Nephron (organoid): ENCODE data around the gene MGAM2.

Source experiments
- H3K27ac Mint-ChIP-seq, 3 experiments: 2 replicates each; pipeline ENCODE4 v1.8.0; 2020; ENCODE audit warnings: mixed read lengths in 3 of 3, mild to moderate bottlenecking in 2 of 3, moderate library complexity in 1 of 3
- H3K27me3 Mint-ChIP-seq: 2 replicates; pipeline ENCODE4 v1.8.0; 2021; ENCODE audit warnings: low read depth, mild to moderate bottlenecking, moderate library complexity, mixed read lengths
- H3K36me3 Mint-ChIP-seq: 2 replicates; pipeline ENCODE4 v1.8.0; 2020; ENCODE audit warnings: low read depth, mixed read lengths
- H3K4me1 Mint-ChIP-seq: 2 replicates; pipeline ENCODE4 v1.8.0; 2020; ENCODE audit warnings: mixed read lengths
- H3K4me3 Mint-ChIP-seq, 3 experiments: 2 replicates each; pipeline ENCODE4 v1.8.0; 2020; ENCODE audit warnings: mild to moderate bottlenecking in 3 of 3, mixed read lengths in 3 of 3, moderate library complexity in 2 of 3
- H3K9me3 Mint-ChIP-seq: 2 replicates; pipeline ENCODE4 v1.8.0; 2020; ENCODE audit warnings: mixed read lengths
- CTCF ChIP-seq, 3 experiments: fragments of 200-600 bp; sonication (generic); IDR thresholded peaks; one replicate each; pipeline ENCODE4 v1.5.0; 2021; ENCODE audit warnings: antibody characterized with exemption in 3 of 3; ENCODE audit not compliant: unreplicated experiment in 3 of 3

Gene MGAM2

GRCh38 chr7:142111499-142111898 lies at the start of gene MGAM2:
TSS of gene MGAM2 (plus strand) at chr7:142111718. CDS start at chr7:142116874, 5,156 bp downstream.
- Mint-ChIP-seq H3K27ac (no peak within 1 kb of the TSS), H3K27me3 (no peaks in the 10 kb centered on the region), H3K9me3 (no peaks in the 10 kb centered on the region), H3K4me1 (no peaks in the 10 kb centered on the region), H3K36me3 (no peaks in the 10 kb centered on the region), H3K4me3 (no peak within 1 kb of the TSS)
- no peak for TF ChIP-seq CTCF (IDR thresholded peaks at IDR 0.05; ENCODE audit: unreplicated experiment in 3 of 3)

GRCh38 chr7:142063551-142064442 lies 47.7 kb upstream of the MGAM2 start:
- no peaks in the 10 kb centered on the region for H3K9me3 Mint-ChIP-seq
- no peaks in the 10 kb centered on the region for H3K36me3 Mint-ChIP-seq
- no peaks in the 10 kb centered on the region for H3K27me3 Mint-ChIP-seq
- no peak overlapping the region for H3K27ac Mint-ChIP-seq
- H3K4me3 Mint-ChIP-seq, result no peak overlapping the region
- no peak for TF ChIP-seq CTCF (IDR thresholded peaks at IDR 0.05; ENCODE audit: unreplicated experiment in 3 of 3)
- no peaks in the 10 kb centered on the region for H3K4me1 Mint-ChIP-seq

- Mint-ChIP-seq H3K9me3 (no peaks in the 10 kb centered on the region), H3K36me3 (no peaks in the 10 kb centered on the region), H3K4me3 (no peak overlapping the region), H3K27me3 (no peaks in the 10 kb centered on the region), H3K27ac (no peak overlapping the region), H3K4me1 (no peaks in the 10 kb centered on the region)
- no peak for TF ChIP-seq CTCF (IDR thresholded peaks at IDR 0.05; ENCODE audit: unreplicated experiment in 3 of 3)
Observed at GRCh38 chr7:142066536-142066935, 45.0 kb upstream of the MGAM2 start.

GRCh38 chr7:142077762-142078161 lies 33.8 kb upstream of the MGAM2 start:
- no peak for TF ChIP-seq CTCF (IDR thresholded peaks at IDR 0.05; ENCODE audit: unreplicated experiment in 3 of 3)
- Mint-ChIP-seq H3K27ac (no peak overlapping the region), H3K27me3 (no peaks in the 10 kb centered on the region), H3K36me3 (peaks cover 4% of the 10 kb centered on the region), H3K9me3 (no peaks in the 10 kb centered on the region), H3K4me3 (no peak overlapping the region), H3K4me1 (no peaks in the 10 kb centered on the region)

GRCh38 chr7:142083605-142084004 lies 27.9 kb upstream of the MGAM2 start:
- no peaks in the 10 kb centered on the region for H3K9me3 Mint-ChIP-seq
- no peak for TF ChIP-seq CTCF (IDR thresholded peaks at IDR 0.05; ENCODE audit: unreplicated experiment in 3 of 3)
- H3K4me1 Mint-ChIP-seq, result no peaks in the 10 kb centered on the region
- H3K4me3 Mint-ChIP-seq, result no peak overlapping the region
- peaks cover 4% of the 10 kb centered on the region for H3K27me3 Mint-ChIP-seq
- H3K36me3 Mint-ChIP-seq, result peaks cover 4% of the 10 kb centered on the region
- H3K27ac Mint-ChIP-seq, result no peak overlapping the region

GRCh38 chr7:142085428-142085827 lies 26.1 kb upstream of the MGAM2 start:
- H3K27ac Mint-ChIP-seq, result no peak overlapping the region
- no peaks in the 10 kb centered on the region for H3K4me1 Mint-ChIP-seq
- H3K27me3 Mint-ChIP-seq, result peaks cover 4% of the 10 kb centered on the region
- no peak for TF ChIP-seq CTCF (IDR thresholded peaks at IDR 0.05; ENCODE audit: unreplicated experiment in 3 of 3)
- no peaks in the 10 kb centered on the region for H3K9me3 Mint-ChIP-seq
- peaks cover 4% of the 10 kb centered on the region for H3K36me3 Mint-ChIP-seq
- no peak overlapping the region for H3K4me3 Mint-ChIP-seq
